ENCODE measurements around the gene MAML2. TPM values are rescaled to one million over a fixed set of nuclear protein-coding genes. Genes with fewer than 3 reads are reported as not detected.
A peak's percentile ranks its signal among the peaks of the same experiment; 100 is the strongest.

MAML2 gene
- total RNA-seq, 1 experiment from 2014 or later = 28.3 TPM

GRCh38 chr11:96017856-96018255, 325.1 kb downstream of the MAML2 start:
- H3K4me2 ChIP-seq = no peak overlapping the region
- no peaks in the 10 kb centered on the region for H3K9me2 ChIP-seq (ENCODE audit: insufficient read depth)
- no peak overlapping the region for H3K27ac ChIP-seq
- no peaks in the 10 kb centered on the region for H3K27me3 ChIP-seq (ENCODE audit: insufficient read depth, low read depth)
- H3K79me2 ChIP-seq (ENCODE audit: low read depth) = peaks cover 31% of the 10 kb centered on the region; the same call in 1 of the 2 replicates
- no peak overlapping the region for H2AFZ ChIP-seq
- no TSS peak for BruUV-seq (replicated peaks)
- H3K4me1 ChIP-seq (replicated peaks; ENCODE audit: insufficient read depth) = peaks cover 24% of the 10 kb centered on the region
- no peaks in the 10 kb centered on the region for H3K9me3 ChIP-seq (ENCODE audit: insufficient read depth, low read depth)
- peaks cover 10% of the 10 kb centered on the region; the same call in 1 of the 2 replicates for H3F3A ChIP-seq (ENCODE audit: insufficient read depth, low read depth)
- CTCF ChIA-PET = no interaction called here
- DNase-seq = no peak
- no peak for TF ChIP-seq EZH2 (IDR thresholded peaks at IDR 0.05; ENCODE audit: low read depth)
- TF ChIP-seq CTCF (conservative IDR thresholded peaks at IDR 0.05) = no peak
- POLR2A ChIA-PET (ENCODE audit: unreplicated experiment) = interaction anchor here (0.6 kb wide), 1 partner anchor 866 kb away, joined by 4 read pairs; no protein-coding TSS in a partner anchor
- no peak overlapping the region for H3K4me3 ChIP-seq
- H4K20me1 ChIP-seq (ENCODE audit: insufficient read depth) = no peaks in the 10 kb centered on the region
- H3K36me3 ChIP-seq (ENCODE audit: low read depth) = no peaks in the 10 kb centered on the region; the same call in 1 of the 2 replicates
- intact Hi-C loops (cut with micrococcal nuclease; ENCODE audit: unreplicated experiment) = no loop called here

- H3K4me1 ChIP-seq (replicated peaks; ENCODE audit: insufficient read depth) = peaks cover 24% of the 10 kb centered on the region
- TF ChIP-seq EZH2 (IDR thresholded peaks at IDR 0.05; ENCODE audit: low read depth) = no peak
- no peak for TF ChIP-seq CTCF (conservative IDR thresholded peaks at IDR 0.05)
- H2AFZ ChIP-seq = no peak overlapping the region
- ChIA-PET CTCF (no interaction called here), POLR2A (ENCODE audit: unreplicated experiment) (interaction anchor here (0.6 kb wide), 1 partner anchor 865 kb away, joined by 4 read pairs; no protein-coding TSS in a partner anchor)
- peaks cover 10% of the 10 kb centered on the region; the same call in 1 of the 2 replicates for H3F3A ChIP-seq (ENCODE audit: insufficient read depth, low read depth)
- intact Hi-C loops (cut with micrococcal nuclease; ENCODE audit: unreplicated experiment) = no loop called here
- H3K36me3 ChIP-seq (ENCODE audit: low read depth) = no peaks in the 10 kb centered on the region; the same call in 1 of the 2 replicates
- no peak overlapping the region for H3K4me3 ChIP-seq
- no peaks in the 10 kb centered on the region for H4K20me1 ChIP-seq (ENCODE audit: insufficient read depth)
- BruUV-seq (replicated peaks) = no TSS peak
- DNase-seq = no peak
- no peak overlapping the region for H3K4me2 ChIP-seq
- H3K79me2 ChIP-seq (ENCODE audit: low read depth) = peaks cover 37% of the 10 kb centered on the region; the same call in 1 of the 2 replicates
- no peak overlapping the region for H3K27ac ChIP-seq
- H3K9me2 ChIP-seq (ENCODE audit: insufficient read depth) = no peaks in the 10 kb centered on the region
- H3K27me3 ChIP-seq (ENCODE audit: insufficient read depth, low read depth) = no peaks in the 10 kb centered on the region
- no peaks in the 10 kb centered on the region for H3K9me3 ChIP-seq (ENCODE audit: insufficient read depth, low read depth)
Measured at GRCh38 chr11:96016978-96017502, 326.0 kb downstream of the MAML2 start.

GRCh38 chr11:96015906-96016565, 327.0 kb downstream of the MAML2 start:
- no peak overlapping the region for H3K4me2 ChIP-seq
- H3K4me3 ChIP-seq = no peak overlapping the region
- H3K9me3 ChIP-seq (ENCODE audit: insufficient read depth, low read depth) = no peaks in the 10 kb centered on the region
- H3K36me3 ChIP-seq (ENCODE audit: low read depth) = no peaks in the 10 kb centered on the region; the same call in 1 of the 2 replicates
- BruUV-seq (replicated peaks) = no TSS peak
- H3F3A ChIP-seq (ENCODE audit: insufficient read depth, low read depth) = peaks cover 10% of the 10 kb centered on the region; the same call in 1 of the 2 replicates
- DNase-seq = no peak
- CTCF ChIA-PET = no interaction called here
- no peaks in the 10 kb centered on the region for H3K27me3 ChIP-seq (ENCODE audit: insufficient read depth, low read depth)
- H3K9me2 ChIP-seq (ENCODE audit: insufficient read depth) = no peaks in the 10 kb centered on the region
- peaks cover 46% of the 10 kb centered on the region; the same call in 1 of the 2 replicates for H3K79me2 ChIP-seq (ENCODE audit: low read depth)
- peaks cover 24% of the 10 kb centered on the region for H3K4me1 ChIP-seq (replicated peaks; ENCODE audit: insufficient read depth)
- intact Hi-C loops (cut with micrococcal nuclease; ENCODE audit: unreplicated experiment) = no loop called here
- TF ChIP-seq EZH2 (IDR thresholded peaks at IDR 0.05; ENCODE audit: low read depth) = no peak
- no peak for TF ChIP-seq CTCF (conservative IDR thresholded peaks at IDR 0.05)
- no peak overlapping the region for H2AFZ ChIP-seq
- POLR2A ChIA-PET (ENCODE audit: unreplicated experiment) = interaction anchor here (0.7 kb wide), 1 partner anchor 228 kb away, joined by 4 read pairs; no protein-coding TSS in a partner anchor
- peak overlapping the region; percentile 34; the same call in 1 of the 2 replicates for H3K27ac ChIP-seq
- H4K20me1 ChIP-seq (ENCODE audit: insufficient read depth) = no peaks in the 10 kb centered on the region

Data from PC-9 (cell line).